ENCODE measurements around the gene HNRNPF. TPM values are rescaled to one million over a fixed set of nuclear protein-coding genes. Genes with fewer than 3 reads are reported as not detected.

The HNRNPF gene
- total RNA-seq, 1 donor from 2014 or later = 175 TPM

DNA sequence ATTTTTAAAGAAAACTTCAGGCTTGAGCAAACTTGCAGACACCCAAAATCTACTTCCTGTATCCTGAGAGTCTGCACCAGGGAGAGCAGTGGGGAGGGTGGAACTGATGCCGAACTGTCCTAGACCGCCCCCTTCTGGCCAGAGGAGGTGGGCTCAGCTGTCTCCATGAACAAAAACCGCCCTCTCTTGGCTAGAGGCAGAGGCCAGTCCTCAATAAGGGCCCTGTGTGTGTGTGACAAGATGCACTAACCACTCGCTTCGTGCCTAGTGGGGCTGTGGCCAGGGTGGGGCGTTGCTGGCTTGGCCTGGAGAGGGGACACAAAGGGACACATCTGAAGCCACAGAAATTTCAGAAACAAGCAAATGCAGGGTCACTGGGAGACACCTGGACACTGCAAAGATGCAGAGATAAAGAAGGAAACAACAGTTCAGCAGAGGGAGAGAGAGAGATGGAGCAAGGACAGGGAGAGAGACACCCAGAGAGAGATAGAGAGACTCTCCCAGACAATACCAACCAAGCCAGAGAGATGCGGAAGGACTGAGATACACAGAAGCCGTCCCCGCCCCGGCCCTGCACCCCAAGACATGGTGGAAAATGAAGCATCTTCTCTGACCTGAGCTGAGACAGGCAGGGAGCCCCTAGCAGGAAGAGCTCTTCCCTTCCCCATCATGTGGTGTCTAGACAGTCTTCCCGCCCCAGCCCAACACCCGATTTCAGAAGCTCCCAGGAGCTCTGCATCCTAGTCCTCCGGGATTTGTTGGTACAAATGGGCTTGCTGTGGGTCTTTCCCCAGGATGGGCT lies 60.3 kb downstream of the HNRNPF start:
- H3F3A ChIP-seq (ENCODE audit: low read depth) = no peaks in the 10 kb centered on the region
- Mint-ChIP-seq H3K36me3 (no peaks in the 10 kb centered on the region), H3K27ac (no peak overlapping the region), H3K27me3 (ENCODE audit: insufficient read depth, low read depth) (peaks cover 3% of the 10 kb centered on the region), H3K4me1 (peaks cover 8% of the 10 kb centered on the region), H3K9me3 (no peaks in the 10 kb centered on the region), H3K4me3 (no peak overlapping the region)
- H3K9ac ChIP-seq = no peak overlapping the region
- H4K20me1 ChIP-seq (ENCODE audit: low read depth) = no peaks in the 10 kb centered on the region
- H3K4me2 ChIP-seq = no peak overlapping the region
- no peak overlapping the region for H3K4me3 ChIP-seq
- H3K36me3 ChIP-seq = no peaks in the 10 kb centered on the region
- H3K27me3 ChIP-seq = no peaks in the 10 kb centered on the region
- no peaks in the 10 kb centered on the region for H3K9me3 ChIP-seq (ENCODE audit: low read depth)
- TF ChIP-seq, protein P1, sequence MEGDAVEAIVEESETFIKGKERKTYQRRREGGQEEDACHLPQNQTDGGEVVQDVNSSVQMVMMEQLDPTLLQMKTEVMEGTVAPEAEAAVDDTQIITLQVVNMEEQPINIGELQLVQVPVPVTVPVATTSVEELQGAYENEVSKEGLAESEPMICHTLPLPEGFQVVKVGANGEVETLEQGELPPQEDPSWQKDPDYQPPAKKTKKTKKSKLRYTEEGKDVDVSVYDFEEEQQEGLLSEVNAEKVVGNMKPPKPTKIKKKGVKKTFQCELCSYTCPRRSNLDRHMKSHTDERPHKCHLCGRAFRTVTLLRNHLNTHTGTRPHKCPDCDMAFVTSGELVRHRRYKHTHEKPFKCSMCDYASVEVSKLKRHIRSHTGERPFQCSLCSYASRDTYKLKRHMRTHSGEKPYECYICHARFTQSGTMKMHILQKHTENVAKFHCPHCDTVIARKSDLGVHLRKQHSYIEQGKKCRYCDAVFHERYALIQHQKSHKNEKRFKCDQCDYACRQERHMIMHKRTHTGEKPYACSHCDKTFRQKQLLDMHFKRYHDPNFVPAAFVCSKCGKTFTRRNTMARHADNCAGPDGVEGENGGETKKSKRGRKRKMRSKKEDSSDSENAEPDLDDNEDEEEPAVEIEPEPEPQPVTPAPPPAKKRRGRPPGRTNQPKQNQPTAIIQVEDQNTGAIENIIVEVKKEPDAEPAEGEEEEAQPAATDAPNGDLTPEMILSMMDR (IDR thresholded peaks at IDR 0.05) = peak; percentile 95
- no peak for TF ChIP-seq EZH2phosphoT487 (IDR thresholded peaks at IDR 0.05)
- H3K27ac ChIP-seq = no peak overlapping the region
- no peaks in the 10 kb centered on the region for H3K79me2 ChIP-seq (ENCODE audit: low read depth)
- peak overlapping the region; percentile 86 for H2AFZ ChIP-seq (replicated peaks)
- peak; percentile 90 for DNase-seq (ENCODE audit: low spot score)
- peaks cover 3% of the 10 kb centered on the region for H3K4me1 ChIP-seq

- Mint-ChIP-seq H3K4me1 (peaks cover 5% of the 10 kb centered on the region), H3K36me3 (no peaks in the 10 kb centered on the region)
- H3K27ac ChIP-seq = no peak overlapping the region
Measured at GRCh38 chr10:43347997-43348396, 61.0 kb downstream of the HNRNPF start.

GRCh38 chr10:43344051-43344450 lies 64.9 kb downstream of the HNRNPF start:
- TF ChIP-seq, protein P1 (IDR thresholded peaks at IDR 0.05) = no peak
- TF ChIP-seq EZH2phosphoT487 (IDR thresholded peaks at IDR 0.05) (no peak), EZH2 (IDR thresholded peaks at IDR 0.05) (no peak)
- H3K27ac Mint-ChIP-seq = peak overlapping the region; percentile 63

More at GRCh38 chr10:43347997-43348396, 61.0 kb downstream of the HNRNPF start:
- Mint-ChIP-seq H3K27me3 (ENCODE audit: insufficient read depth, low read depth) (peaks cover 3% of the 10 kb centered on the region), H3K4me3 (no peak overlapping the region), H3K9me3 (no peaks in the 10 kb centered on the region), H3K27ac (no peak overlapping the region)
- Histone ChIP-seq H3K27me3 (no peaks in the 10 kb centered on the region), H4K20me1 (ENCODE audit: low read depth) (no peaks in the 10 kb centered on the region), H3F3A (ENCODE audit: low read depth) (no peaks in the 10 kb centered on the region), H3K9ac (no peak overlapping the region), H3K9me3 (ENCODE audit: low read depth) (no peaks in the 10 kb centered on the region), H3K4me3 (no peak overlapping the region), H3K4me1 (no peaks in the 10 kb centered on the region), H3K4me2 (no peak overlapping the region), H3K36me3 (no peaks in the 10 kb centered on the region), H3K79me2 (ENCODE audit: low read depth) (no peaks in the 10 kb centered on the region), H2AFZ (replicated peaks) (peak overlapping the region; percentile 86)
- TF ChIP-seq EZH2 (IDR thresholded peaks at IDR 0.05) (no peak), EZH2phosphoT487 (IDR thresholded peaks at IDR 0.05) (no peak)
- TF ChIP-seq, protein P1 (IDR thresholded peaks at IDR 0.05) = no peak
- no peak for DNase-seq (ENCODE audit: low spot score)

More at GRCh38 chr10:43344051-43344450, 64.9 kb downstream of the HNRNPF start:
- H3K4me3 ChIP-seq = no peak overlapping the region
- H3F3A ChIP-seq (ENCODE audit: low read depth) = no peaks in the 10 kb centered on the region
- peaks cover 5% of the 10 kb centered on the region for H3K27me3 Mint-ChIP-seq (ENCODE audit: insufficient read depth, low read depth)
- no peak overlapping the region for H3K4me2 ChIP-seq
- H2AFZ ChIP-seq (replicated peaks) = no peak overlapping the region
- H3K9me3 ChIP-seq (ENCODE audit: low read depth) = no peaks in the 10 kb centered on the region
- H4K20me1 ChIP-seq (ENCODE audit: low read depth) = no peaks in the 10 kb centered on the region
- no peaks in the 10 kb centered on the region for H3K36me3 ChIP-seq
- H3K27ac ChIP-seq = no peak overlapping the region
- no peaks in the 10 kb centered on the region for H3K9me3 Mint-ChIP-seq
- no peaks in the 10 kb centered on the region for H3K4me1 ChIP-seq
- H3K79me2 ChIP-seq (ENCODE audit: low read depth) = no peaks in the 10 kb centered on the region
- no peak overlapping the region for H3K4me3 Mint-ChIP-seq
- H3K36me3 Mint-ChIP-seq = no peaks in the 10 kb centered on the region
- no peaks in the 10 kb centered on the region for H3K27me3 ChIP-seq
- no peak for DNase-seq (ENCODE audit: low spot score)
- H3K9ac ChIP-seq = no peak overlapping the region
- peaks cover 5% of the 10 kb centered on the region for H3K4me1 Mint-ChIP-seq

All from neural progenitor cell (in vitro differentiated cells).